ENCODE data around the gene OR10T2. TPM values are rescaled to one million over a fixed set of nuclear protein-coding genes. Genes with fewer than 3 reads are reported as not detected.

The OR10T2 gene
- total RNA-seq, 1 experiment from 2014 or later, result not detected

GRCh38 chr1:158400871-158401270 lies 1.6 kb upstream of the OR10T2 start:
- intact Hi-C loops (cut with micrococcal nuclease; ENCODE audit: unreplicated experiment), result no loop called here
- Histone ChIP-seq H3K4me1 (replicated peaks; ENCODE audit: insufficient read depth) (no peaks in the 10 kb centered on the region), H3K4me3 (no peak overlapping the region), H3K4me2 (no peak overlapping the region), H3K36me3 (ENCODE audit: low read depth) (no peaks in the 10 kb centered on the region), H3K9me2 (ENCODE audit: insufficient read depth) (no peaks in the 10 kb centered on the region), H4K20me1 (ENCODE audit: insufficient read depth) (no peaks in the 10 kb centered on the region), H3K9me3 (ENCODE audit: insufficient read depth, low read depth) (no peaks in the 10 kb centered on the region), H3F3A (ENCODE audit: insufficient read depth, low read depth) (no peaks in the 10 kb centered on the region), H3K79me2 (ENCODE audit: low read depth) (no peaks in the 10 kb centered on the region), H3K27ac (no peak overlapping the region), H3K27me3 (ENCODE audit: insufficient read depth, low read depth) (no peaks in the 10 kb centered on the region), H2AFZ (no peak overlapping the region)
- no peak for DNase-seq
- ChIA-PET CTCF (no interaction called here), POLR2A (ENCODE audit: unreplicated experiment) (no interaction called here)
- no TSS peak for BruUV-seq (replicated peaks)
- TF ChIP-seq CTCF (conservative IDR thresholded peaks at IDR 0.05) (no peak), EZH2 (IDR thresholded peaks at IDR 0.05; ENCODE audit: low read depth) (no peak)

- H3K27me3 ChIP-seq (ENCODE audit: insufficient read depth, low read depth), result no peaks in the 10 kb centered on the region
- no peak overlapping the region for H2AFZ ChIP-seq
- BruUV-seq (replicated peaks), result no TSS peak
- no peak for TF ChIP-seq EZH2 (IDR thresholded peaks at IDR 0.05; ENCODE audit: low read depth)
- TF ChIP-seq CTCF (conservative IDR thresholded peaks at IDR 0.05), result no peak
- H3K4me3 ChIP-seq, result no peak overlapping the region
- H3K4me2 ChIP-seq, result no peak overlapping the region
- H3K36me3 ChIP-seq (ENCODE audit: low read depth), result no peaks in the 10 kb centered on the region
- H3K27ac ChIP-seq, result no peak overlapping the region
- H3K9me2 ChIP-seq (ENCODE audit: insufficient read depth), result no peaks in the 10 kb centered on the region
- ChIA-PET POLR2A (ENCODE audit: unreplicated experiment) (no interaction called here), CTCF (no interaction called here)
- H3K4me1 ChIP-seq (replicated peaks; ENCODE audit: insufficient read depth), result no peaks in the 10 kb centered on the region
- no peaks in the 10 kb centered on the region for H3F3A ChIP-seq (ENCODE audit: insufficient read depth, low read depth)
- H4K20me1 ChIP-seq (ENCODE audit: insufficient read depth), result no peaks in the 10 kb centered on the region
- DNase-seq, result no peak
- intact Hi-C loops (cut with micrococcal nuclease; ENCODE audit: unreplicated experiment), result no loop called here
- no peaks in the 10 kb centered on the region for H3K9me3 ChIP-seq (ENCODE audit: insufficient read depth, low read depth)
- no peaks in the 10 kb centered on the region for H3K79me2 ChIP-seq (ENCODE audit: low read depth)
These were observed 2.6 kb downstream of the OR10T2 start for GRCh38 chr1:158396646-158397045.

- TF ChIP-seq CTCF (conservative IDR thresholded peaks at IDR 0.05) (no peak), EZH2 (IDR thresholded peaks at IDR 0.05; ENCODE audit: low read depth) (no peak)
- BruUV-seq (replicated peaks), result no TSS peak
- no peak for DNase-seq
- Histone ChIP-seq H3K4me3 (no peak overlapping the region), H3K9me3 (ENCODE audit: insufficient read depth, low read depth) (no peaks in the 10 kb centered on the region), H3K4me2 (no peak overlapping the region), H3F3A (ENCODE audit: insufficient read depth, low read depth) (no peaks in the 10 kb centered on the region), H3K36me3 (ENCODE audit: low read depth) (no peaks in the 10 kb centered on the region), H3K27ac (no peak overlapping the region), H2AFZ (no peak overlapping the region), H3K79me2 (ENCODE audit: low read depth) (no peaks in the 10 kb centered on the region), H3K9me2 (ENCODE audit: insufficient read depth) (no peaks in the 10 kb centered on the region), H4K20me1 (ENCODE audit: insufficient read depth) (no peaks in the 10 kb centered on the region), H3K27me3 (ENCODE audit: insufficient read depth, low read depth) (no peaks in the 10 kb centered on the region), H3K4me1 (replicated peaks; ENCODE audit: insufficient read depth) (no peaks in the 10 kb centered on the region)
- ChIA-PET CTCF (no interaction called here), POLR2A (ENCODE audit: unreplicated experiment) (no interaction called here)
- intact Hi-C loops (cut with micrococcal nuclease; ENCODE audit: unreplicated experiment), result no loop called here
These were observed 5.8 kb downstream of the OR10T2 start for GRCh38 chr1:158393476-158393875.
